Mesodermal cell (in vitro differentiated cells): ENCODE measurements around the gene FBLIM1.
A peak's percentile ranks its signal among the peaks of the same experiment; 100 is the strongest.
"Not testable (repeated sequence)": the region's sequence is repeated elsewhere in the genome, so short reads cannot be mapped to it uniquely, and the experiment has no call there.

ENCODE experiments used
- H3K27ac ChIP-seq: 2 replicates; pipeline ENCODE4 v1.7.0; 2013; ENCODE audit warnings: mild to moderate bottlenecking, low read depth, low read length, moderate library complexity; ENCODE audit not compliant: severe bottlenecking
- H3K36me3 ChIP-seq: 2 replicates; pipeline ENCODE4 v1.7.1; 2013; ENCODE audit warnings: mild to moderate bottlenecking, low read length, moderate library complexity; ENCODE audit not compliant: control insufficient read depth, insufficient read depth
- H3K4me1 ChIP-seq: one replicate; pipeline ENCODE4 v1.7.1; 2013; ENCODE audit warnings: mild to moderate bottlenecking, low read length; ENCODE audit not compliant: insufficient read depth, control insufficient read depth, poor library complexity, severe bottlenecking
- H3K4me3 ChIP-seq: 2 replicates; pipeline ENCODE4 v1.7.0; 2013; ENCODE audit warnings: low read length, control low read depth, mild to moderate bottlenecking; ENCODE audit not compliant: insufficient read depth, poor library complexity, severe bottlenecking; ENCODE audit errors: extremely low read depth
- H3K9me3 ChIP-seq: 2 replicates; pipeline ENCODE4 v1.7.1; 2013; ENCODE audit warnings: mild to moderate bottlenecking, low read length, moderate library complexity; ENCODE audit not compliant: control insufficient read depth
- WGBS, 2 experiments: methylation state at CpG; one replicate each; pipeline ENCODE4 v1.1.5; 2013; ENCODE audit warnings: missing lambda C conversion rate in 2 of 2; ENCODE audit not compliant: insufficient coverage in 2 of 2; 5-methylcytosine and 5-hydroxymethylcytosine counted together

The FBLIM1 gene

GRCh38 chr1:15799004-15799867 lies 40.6 kb downstream of the FBLIM1 start:
- H3K9me3 ChIP-seq, result no peaks in the 10 kb centered on the region

GRCh38 chr1:15799928-15800835 lies 41.6 kb downstream of the FBLIM1 start:
- 43 to 44% methylated on average over 13 to 19 of the region's 22 CpGs for WGBS, 2 experiments
- peak overlapping the region; percentile 87 for H3K27ac ChIP-seq
- H3K4me3 ChIP-seq, result no peak overlapping the region
- no peaks in the 10 kb centered on the region for H3K9me3 ChIP-seq
- H3K36me3 ChIP-seq, result no peaks in the 10 kb centered on the region
- peaks cover 49% of the 10 kb centered on the region for H3K4me1 ChIP-seq

More at GRCh38 chr1:15799004-15799867, 40.6 kb downstream of the FBLIM1 start:
- WGBS, 2 experiments, result 78 to 80% methylated on average over 6 to 8 of the region's 9 CpGs
- Histone ChIP-seq H3K36me3 (no peaks in the 10 kb centered on the region), H3K27ac (peak overlapping the region; percentile 87), H3K4me1 (peaks cover 51% of the 10 kb centered on the region), H3K4me3 (no peak overlapping the region)

- Histone ChIP-seq H3K27ac (no peak overlapping the region), H3K9me3 (no peaks in the 10 kb centered on the region), H3K4me3 (no peak overlapping the region), H3K36me3 (no peaks in the 10 kb centered on the region), H3K4me1 (peaks cover 36% of the 10 kb centered on the region)
- WGBS, 2 experiments, result 86 to 87% methylated on average over 12 to 14 of the region's 17 CpGs
These were observed 43.8 kb downstream of the FBLIM1 start for GRCh38 chr1:15802234-15802965.

- Histone ChIP-seq H3K4me3 (no peak overlapping the region), H3K27ac (no peak overlapping the region), H3K9me3 (no peaks in the 10 kb centered on the region), H3K4me1 (peaks cover 32% of the 10 kb centered on the region), H3K36me3 (no peaks in the 10 kb centered on the region)
- 20 to 37% methylated on average over 2 to 4 of the region's 4 CpGs for WGBS, 2 experiments
These were observed 44.8 kb downstream of the FBLIM1 start for GRCh38 chr1:15803380-15803779.

GRCh38 chr1:15804060-15804459 lies 45.5 kb downstream of the FBLIM1 start:
- Histone ChIP-seq H3K9me3 (no peaks in the 10 kb centered on the region), H3K4me3 (no peak overlapping the region), H3K27ac (no peak overlapping the region), H3K36me3 (no peaks in the 10 kb centered on the region), H3K4me1 (peaks cover 28% of the 10 kb centered on the region)
- WGBS, 2 experiments, result 79 to 81% methylated on average over 5 to 7 of the region's 8 CpGs

GRCh38 chr1:15807121-15807520 lies 48.5 kb downstream of the FBLIM1 start:
- Histone ChIP-seq H3K9me3 (no peaks in the 10 kb centered on the region), H3K36me3 (no peaks in the 10 kb centered on the region), H3K4me1 (peaks cover 2% of the 10 kb centered on the region), H3K4me3 (no peak overlapping the region), H3K27ac (no peak overlapping the region)
- WGBS, 2 experiments, result 97 to 98% methylated on average over 7 of the region's 10 CpGs

- not testable (repeated sequence) for H3K4me3 ChIP-seq, H3K9me3 ChIP-seq, H3K27ac ChIP-seq, H3K4me1 ChIP-seq, H3K36me3 ChIP-seq
- WGBS, 2 experiments, result 90 to 93% methylated on average over 4 to 9 of the region's 11 CpGs
These were observed 49.0 kb downstream of the FBLIM1 start, which contains the start of gene UQCRHL for GRCh38 chr1:15807549-15807948. Gene UQCRHL, minus strand, starts transcription at chr1:15807649. Its CDS starts 0 bp downstream, at chr1:15807649.

GRCh38 chr1:15808955-15809354 lies 50.4 kb downstream of the FBLIM1 start:
- Histone ChIP-seq H3K36me3 (no peaks in the 10 kb centered on the region), H3K27ac (no peak overlapping the region), H3K4me3 (no peak overlapping the region), H3K9me3 (no peaks in the 10 kb centered on the region), H3K4me1 (peaks cover 2% of the 10 kb centered on the region)
- 86 to 100% methylated on average over 1 of the region's 1 CpG for WGBS, 2 experiments

- Histone ChIP-seq H3K36me3 (no peaks in the 10 kb centered on the region), H3K9me3 (no peaks in the 10 kb centered on the region), H3K27ac (no peak overlapping the region), H3K4me1 (peaks cover 2% of the 10 kb centered on the region), H3K4me3 (no peak overlapping the region)
- WGBS, 2 experiments, result 100% methylated on average over 1 of the region's 1 CpG; no CpG with 5 or more reads in 1 of the 2 experiments
These were observed 51.5 kb downstream of the FBLIM1 start for GRCh38 chr1:15810073-15810472.

- no peak overlapping the region for H3K4me3 ChIP-seq
- WGBS, 2 experiments, result 100% methylated on average over 1 to 4 of the region's 5 CpGs
- H3K4me1 ChIP-seq, result no peaks in the 10 kb centered on the region
- no peaks in the 10 kb centered on the region for H3K36me3 ChIP-seq
- H3K27ac ChIP-seq, result no peak overlapping the region
- H3K9me3 ChIP-seq, result no peaks in the 10 kb centered on the region
These were observed 58.1 kb downstream of the FBLIM1 start for GRCh38 chr1:15816674-15817073.
